HepG2 (cell line): Measurements from ENCODE around the gene TTC31. TPM values are rescaled to one million over a fixed set of nuclear protein-coding genes. Genes with fewer than 3 reads are reported as not detected.

Source experiments
- AKAP8 ChIP-seq: sonication (generic); formaldehyde crosslinking; IDR thresholded peaks from 2 replicates; pipeline ENCODE4 v1.5.1; 2020; ENCODE audit warnings: mild to moderate bottlenecking, missing genetic modification reagents
- BCL6 ChIP-seq: IDR thresholded peaks from 2 replicates; pipeline ENCODE4 v1.6.1; 2016; ENCODE audit warnings: missing genetic modification reagents, missing compliant biosample characterization
- CSRNP2 ChIP-seq: sonication (generic); formaldehyde crosslinking; conservative IDR thresholded peaks from 2 replicates; pipeline ENCODE4 v1.8.0; 2022; ENCODE audit warnings: low read depth, missing genetic modification reagents
- FOXC1 ChIP-seq: sonication (generic); formaldehyde crosslinking; IDR thresholded peaks from 2 replicates; pipeline ENCODE4 v1.8.0; 2022; ENCODE audit warnings: mild to moderate bottlenecking, missing genetic modification reagents, borderline replicate concordance
- GABPB1 ChIP-seq: IDR thresholded peaks from 2 replicates; pipeline ENCODE4 v1.6.1; 2016; ENCODE audit warnings: mild to moderate bottlenecking, missing genetic modification reagents, moderate library complexity, missing compliant biosample characterization
- HMGXB4 ChIP-seq, 2 experiments: sonication (generic) in 1 of 2; formaldehyde crosslinking in 1 of 2; IDR thresholded peaks; 2 replicates each; pipeline versions ENCODE4 v1.4.0 to v1.6.1; 2018 to 2020; ENCODE audit warnings: missing genetic modification reagents in 2 of 2, borderline replicate concordance in 1 of 2, low read depth in 1 of 2, mild to moderate bottlenecking in 1 of 2, missing biosample characterization in 1 of 2
- HNRNPLL ChIP-seq: fragments of 200-400 bp; formaldehyde crosslinking; IDR thresholded peaks from 2 replicates; pipeline ENCODE4 v1.6.1; 2017; ENCODE audit warnings: mild to moderate bottlenecking, low read depth, low read length; ENCODE audit not compliant: poor library complexity, severe bottlenecking
- MEIS2 ChIP-seq: sonication (generic); formaldehyde crosslinking; IDR thresholded peaks from 2 replicates; pipeline ENCODE4 v1.9.0; 2021; ENCODE audit warnings: mild to moderate bottlenecking, missing genetic modification reagents
- NAIF1 ChIP-seq: sonication (generic); formaldehyde crosslinking; IDR thresholded peaks from 2 replicates; pipeline ENCODE4 v1.5.0; 2020; ENCODE audit warnings: mild to moderate bottlenecking, missing genetic modification reagents, borderline replicate concordance
- PBX3 ChIP-seq: sonication (generic); formaldehyde crosslinking; IDR thresholded peaks from 2 replicates; pipeline ENCODE4 v1.8.1; 2023; ENCODE audit warnings: missing genetic modification reagents, inconsistent platforms, borderline replicate concordance
- TAF1 ChIP-seq: sonication (generic); formaldehyde crosslinking; IDR thresholded peaks from 2 replicates; pipeline ENCODE4 v1.4.0; 2020; ENCODE audit warnings: missing genetic modification reagents
- ZBTB38 ChIP-seq: sonication (generic); formaldehyde crosslinking; IDR thresholded peaks from 2 replicates; pipeline ENCODE4 v1.5.1; 2020; ENCODE audit warnings: mild to moderate bottlenecking, missing genetic modification reagents
- ZNF33B ChIP-seq: sonication (generic); formaldehyde crosslinking; IDR thresholded peaks from 2 replicates; pipeline ENCODE4 v1.5.1; 2020; ENCODE audit warnings: mild to moderate bottlenecking, missing genetic modification reagents
- ZNF687 ChIP-seq: sonication (generic); formaldehyde crosslinking; IDR thresholded peaks from 2 replicates; pipeline ENCODE4 v1.5.1; 2020; ENCODE audit warnings: mild to moderate bottlenecking, missing genetic modification reagents, moderate library complexity
- ZNF703 ChIP-seq: sonication (generic); formaldehyde crosslinking; IDR thresholded peaks from 2 replicates; pipeline ENCODE4 v1.5.1; 2020; ENCODE audit warnings: missing genetic modification reagents, mild to moderate bottlenecking, moderate library complexity, borderline replicate concordance
- ZUFSP ChIP-seq: sonication (generic); formaldehyde crosslinking; IDR thresholded peaks from 2 replicates; pipeline ENCODE4 v1.9.0; 2021; ENCODE audit warnings: missing genetic modification reagents, mild to moderate bottlenecking, borderline replicate concordance
- polyA plus RNA-seq, 8 experiments: library from polyadenylated mRNA; depleted of rRNA in 3 of 8; stranded (reverse) in 7 of 8; unstranded in 1 of 8; fragments of >200 nt; fragmentation: Illumina TruSeq in 4 of 8; extraction: Trizol in 4 of 8; gene quantifications; 2 replicates each; pipeline versions ENCODE4 v1.2.1 to v1.2.3, GENCODE V29; 2011 to 2016; ENCODE audit warnings: low read depth in 4 of 8, missing spikeins in 1 of 8, mixed read lengths in 1 of 8; ENCODE audit not compliant: insufficient read depth in 1 of 8
- total RNA-seq, 5 experiments: library from RNA; depleted of rRNA; stranded (reverse); fragments of >200 nt; fragmentation: Illumina TruSeq; extraction: Trizol; gene quantifications; 2 replicates each; pipeline ENCODE4 v1.2.3, GENCODE V29; 2016; ENCODE audit warnings: low read depth in 1 of 5

Gene TTC31
- total and polyA plus RNA-seq, 2 of the 13 experiments (the other 11 are each of a cell fraction or from before 2014, with no cell fraction given): 28.3 to 39.5 TPM

- TF ChIP-seq AKAP8 (CRISPR knock-in tag): peak; percentile 68; the same call in 1 of the 2 replicates
- TF ChIP-seq ZNF33B: no peak
- TF ChIP-seq FOXC1 (CRISPR knock-in tag): peak; percentile 4; the same call in 1 of the 2 replicates
- TF ChIP-seq PBX3 (CRISPR knock-in tag): no peak
- no peak; the same call in 1 of the 2 replicates for TF ChIP-seq ZBTB38 (CRISPR knock-in tag)
- TF ChIP-seq ZNF687 (CRISPR knock-in tag): peak; percentile 62
- peak; percentile 57; the same call in 1 of the 2 replicates for TF ChIP-seq GABPB1 (CRISPR knock-in tag)
- TF ChIP-seq CSRNP2: no peak
- TF ChIP-seq NAIF1: 0 out of 2 replicates have a peak, but pooled peaks have one; percentile 57
- TF ChIP-seq HMGXB4 (CRISPR knock-in tag; IDR thresholded peaks at IDR 0.05; ENCODE audit: borderline replicate concordance in 1 of 2, low read depth in 1 of 2): peak in 1 of 2 experiments; percentile 25; a peak in 1 of 4 replicates
- no peak for TF ChIP-seq ZUFSP (CRISPR knock-in tag)
- 0 out of 2 replicates have a peak, but pooled peaks have one; percentile 15 for TF ChIP-seq ZNF703 (CRISPR knock-in tag)
- peak; percentile 29; the same call in 1 of the 2 replicates for TF ChIP-seq TAF1 (CRISPR knock-in tag)
- peak; percentile 95 for TF ChIP-seq HNRNPLL
- 0 out of 2 replicates have a peak, but pooled peaks have one; percentile 27 for TF ChIP-seq MEIS2 (CRISPR knock-in tag)
- TF ChIP-seq BCL6: 0 out of 2 replicates have a peak, but pooled peaks have one; percentile 13
These were observed 16.5 kb downstream of the TTC31 start, which contains the start of gene LBX2 (continued) for GRCh38 chr2:74499267-74499939.
